NCI-H345 treated with DMSO at 0.1 percent for 48 hours (cell line): ENCODE data around the gene ITGAL.
"Not testable (repeated sequence)": the region's sequence is repeated elsewhere in the genome, so short reads cannot be mapped to it uniquely, and the experiment has no call there.

ENCODE experiments used
- DNase-seq: peaks from one replicate; lab custom pipeline; 2025; ENCODE audit not compliant: unreplicated experiment; lab: John Stamatoyannopoulos, UW

The ITGAL gene

DNA sequence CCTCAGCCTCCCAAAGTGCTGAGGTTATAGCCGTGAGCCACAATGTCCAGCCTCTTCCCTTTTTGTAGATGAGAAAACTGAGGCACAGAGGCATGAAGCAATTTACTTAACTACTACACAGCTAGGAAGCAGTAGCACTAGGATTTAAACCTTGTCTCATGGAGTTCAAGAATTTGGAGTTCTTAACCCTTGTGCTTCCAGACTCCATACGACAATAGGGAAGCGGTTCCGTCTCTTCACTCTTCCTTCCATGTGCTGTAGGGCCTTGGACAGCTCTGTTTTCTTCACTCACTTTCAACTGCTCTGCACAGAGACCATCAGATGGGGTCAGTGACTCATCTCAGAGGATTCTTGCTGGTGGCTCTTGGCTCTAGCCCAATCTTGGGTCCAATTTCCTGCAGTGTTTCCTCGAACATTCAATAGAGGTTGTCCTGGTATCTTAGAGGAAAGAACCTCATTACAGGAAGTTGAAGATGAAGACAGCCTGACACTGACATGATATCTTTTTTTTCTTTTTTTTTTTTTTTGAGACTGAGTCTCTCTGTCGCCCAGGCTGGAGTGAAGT is 19.3 kb downstream of the ITGAL start:
- DNase-seq, result no peak

DNA sequence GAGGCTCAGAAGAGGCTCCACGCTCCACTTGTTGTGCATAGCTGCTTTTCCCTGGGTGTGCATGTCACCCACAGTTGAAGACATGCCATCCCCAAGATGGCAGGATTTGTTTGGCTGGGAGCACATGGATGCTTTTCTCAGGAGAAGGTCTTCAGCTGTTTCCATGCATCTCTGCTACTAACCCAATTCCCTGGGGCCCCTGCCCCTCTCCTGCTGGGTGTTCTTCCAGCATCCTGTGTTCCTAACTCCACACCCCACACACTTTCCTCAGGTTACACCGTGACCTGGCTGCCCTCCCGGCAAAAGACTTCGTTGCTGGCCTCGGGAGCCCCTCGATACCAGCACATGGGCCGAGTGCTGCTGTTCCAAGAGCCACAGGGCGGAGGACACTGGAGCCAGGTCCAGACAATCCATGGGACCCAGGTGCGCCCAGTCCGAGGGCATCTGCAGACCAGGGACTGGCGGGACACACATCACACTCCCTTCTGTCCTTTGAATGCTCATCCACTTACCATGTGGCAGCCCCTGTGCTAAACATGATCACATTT is 21.5 kb downstream of the ITGAL start:
- no peak for DNase-seq

DNA sequence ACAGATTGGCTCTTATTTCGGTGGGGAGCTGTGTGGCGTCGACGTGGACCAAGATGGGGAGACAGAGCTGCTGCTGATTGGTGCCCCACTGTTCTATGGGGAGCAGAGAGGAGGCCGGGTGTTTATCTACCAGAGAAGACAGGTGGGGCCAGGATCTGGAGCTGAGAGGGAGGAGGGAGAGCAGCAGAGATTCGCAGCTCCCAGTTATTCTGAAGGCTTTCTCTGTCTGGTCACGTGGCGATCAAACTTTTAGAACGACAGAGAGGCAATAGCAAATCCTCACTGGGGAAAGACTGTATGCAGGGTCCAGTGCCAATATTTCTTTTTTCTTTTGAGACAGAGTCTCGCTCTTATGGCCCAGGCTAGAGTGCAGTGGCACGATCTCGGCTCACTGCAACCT is 22.2 kb downstream of the ITGAL start:
- no peak for DNase-seq

DNA sequence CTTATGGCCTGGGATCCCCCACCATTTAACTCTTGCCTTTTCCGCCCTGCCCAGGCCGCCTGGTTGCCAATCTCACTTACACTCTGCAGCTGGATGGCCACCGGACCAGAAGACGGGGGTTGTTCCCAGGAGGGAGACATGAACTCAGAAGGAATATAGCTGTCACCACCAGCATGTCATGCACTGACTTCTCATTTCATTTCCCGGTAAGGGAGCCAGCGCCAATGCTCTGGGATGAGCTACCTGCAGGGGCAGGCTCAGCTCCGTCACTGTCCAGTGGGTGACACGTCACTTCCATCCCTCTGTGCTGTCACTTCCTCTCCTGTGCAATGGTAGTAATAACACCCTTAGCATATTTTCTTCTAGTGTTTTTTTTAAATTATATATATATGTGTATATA is 26.7 kb downstream of the ITGAL start:
- DNase-seq, result no peak

DNA sequence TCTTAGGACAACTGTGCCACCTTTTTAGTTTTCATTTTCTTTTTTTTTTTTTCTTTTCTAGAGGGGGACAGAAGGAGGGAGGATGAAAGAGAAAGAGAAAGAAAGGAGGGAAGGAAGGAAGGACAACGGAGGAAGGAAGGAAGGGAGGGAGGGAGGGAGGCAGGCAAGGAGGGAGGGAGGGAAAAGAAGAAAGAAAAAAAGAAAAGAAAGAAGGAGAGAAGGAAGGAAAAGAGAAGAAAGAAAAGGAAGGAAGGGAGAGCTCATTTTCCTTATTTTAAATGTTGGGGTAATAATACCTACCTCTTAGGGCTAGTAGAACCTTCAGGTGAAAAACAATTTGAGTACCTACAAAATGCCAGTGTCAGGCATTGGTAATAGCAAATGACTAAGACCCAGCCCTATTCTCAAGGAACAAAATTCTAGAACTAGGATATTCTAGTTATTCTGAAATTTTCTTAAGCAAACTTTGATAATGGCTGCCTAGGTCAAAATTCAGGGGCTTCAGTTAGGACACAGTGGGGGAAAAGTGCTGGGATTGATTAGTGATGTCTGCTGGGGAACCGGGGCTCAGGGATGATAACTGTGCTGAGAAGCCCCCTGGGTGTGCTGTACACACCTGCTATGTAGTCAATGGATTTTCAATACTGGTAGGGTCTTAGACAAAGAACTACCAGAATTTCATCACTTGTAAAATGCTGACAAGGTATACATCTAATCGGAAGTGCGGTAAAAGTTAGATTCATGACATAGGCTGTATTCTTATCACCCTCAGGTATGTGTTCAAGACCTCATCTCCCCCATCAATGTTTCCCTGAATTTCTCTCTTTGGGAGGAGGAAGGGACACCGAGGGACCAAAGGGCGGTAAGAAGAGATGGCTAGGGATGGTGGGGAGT is 31.1 kb downstream of the ITGAL start:
- DNase-seq, result no peak

DNA sequence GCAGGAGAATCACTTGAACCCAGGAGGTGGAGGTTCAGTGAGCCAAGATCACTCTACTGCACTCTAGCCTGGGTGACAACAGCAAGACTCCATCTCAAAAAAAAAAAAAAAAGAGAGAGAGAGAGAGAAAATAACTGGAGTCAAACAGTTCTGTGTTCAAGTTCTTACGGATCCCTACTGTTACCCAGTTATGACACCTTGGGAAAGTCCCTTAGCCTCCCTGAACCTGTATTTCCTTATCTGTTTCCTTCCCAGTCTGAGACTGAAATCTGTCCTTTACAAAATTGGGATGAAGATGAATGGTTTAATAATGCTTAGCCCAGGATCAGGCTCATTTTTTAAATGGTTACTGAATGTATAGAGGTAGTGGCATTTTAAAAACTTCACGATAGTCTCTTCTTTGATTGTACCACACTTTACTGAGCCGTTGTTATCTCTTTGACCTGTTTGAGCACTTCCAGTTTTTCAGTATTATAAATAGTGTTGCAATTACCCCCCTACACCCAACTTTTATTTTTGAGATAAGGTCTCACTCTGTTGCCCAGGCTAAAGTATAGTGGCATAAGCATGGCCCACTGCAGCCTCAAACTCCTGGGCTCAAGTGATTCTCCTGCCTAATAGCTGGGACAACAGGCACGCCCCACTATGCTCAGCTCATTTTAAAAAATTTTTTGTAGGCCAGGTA is 36.7 kb downstream of the ITGAL start:
- DNase-seq, result no peak

DNA sequence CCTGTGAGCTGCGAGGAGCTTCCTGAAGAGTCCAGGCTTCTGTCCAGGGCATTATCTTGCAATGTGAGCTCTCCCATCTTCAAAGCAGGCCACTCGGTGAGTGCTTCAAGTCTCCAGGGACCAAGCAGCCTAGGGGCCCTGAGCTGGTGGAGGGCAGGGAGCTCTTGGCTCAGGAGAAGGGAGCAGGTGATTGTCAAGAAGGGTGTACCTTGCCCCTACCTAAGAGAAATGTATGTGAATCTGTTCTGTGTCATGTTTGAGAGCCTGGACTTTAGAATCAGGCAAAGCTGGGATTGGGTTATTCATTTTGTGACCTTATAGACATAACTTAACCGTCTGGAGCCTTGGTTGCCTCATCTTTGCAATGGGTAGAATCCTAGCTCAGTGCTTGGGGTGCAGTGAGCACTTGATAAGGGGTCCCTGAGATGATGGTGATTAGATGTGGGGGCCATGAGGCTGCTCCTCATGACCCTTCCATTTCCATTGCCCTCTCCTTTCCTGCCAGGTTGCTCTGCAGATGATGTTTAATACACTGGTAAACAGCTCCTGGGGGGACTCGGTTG is 37.9 kb downstream of the ITGAL start:
- DNase-seq, result no peak

DNA sequence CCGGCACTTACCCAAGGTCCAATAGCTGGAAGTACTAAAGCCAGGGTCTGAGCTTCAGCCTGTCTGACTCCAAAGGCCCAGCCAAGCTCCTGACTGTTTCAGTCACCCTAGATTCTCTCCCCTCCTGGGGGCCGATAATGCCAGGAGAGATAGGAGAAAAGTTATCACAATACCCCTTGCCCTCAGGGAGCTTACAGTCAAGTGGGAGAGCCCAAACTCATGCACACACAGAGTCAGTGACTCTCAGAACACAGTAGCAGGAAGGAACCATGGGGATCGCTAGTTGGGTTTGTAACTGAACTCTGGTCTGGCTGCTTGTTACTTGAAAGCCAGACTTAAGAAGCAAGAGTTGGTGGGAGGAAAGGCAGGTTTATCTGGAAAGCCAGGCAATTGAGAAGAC is 39.0 kb downstream of the ITGAL start:
- DNase-seq, result no peak

DNA sequence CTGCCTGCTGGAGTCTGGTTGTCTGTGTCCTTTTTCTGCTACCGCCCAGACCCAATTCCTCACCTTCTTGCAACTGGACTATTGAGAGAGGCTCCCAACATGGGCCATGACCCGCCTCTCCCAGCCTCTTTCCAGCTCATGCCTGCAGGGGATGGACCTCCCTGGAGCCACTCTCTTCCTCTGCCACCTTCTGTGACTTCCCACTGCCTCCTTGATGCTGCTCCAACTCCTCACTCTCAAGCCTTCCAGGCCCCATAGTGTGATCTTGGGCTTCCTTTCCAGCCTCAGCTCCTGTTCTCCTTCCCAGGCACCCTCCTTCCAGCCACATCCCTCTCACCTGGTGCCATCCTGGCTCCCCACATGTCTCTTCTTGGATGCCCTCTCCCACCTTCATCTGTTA is 42.7 kb downstream of the ITGAL start:
- no peak for DNase-seq

DNA sequence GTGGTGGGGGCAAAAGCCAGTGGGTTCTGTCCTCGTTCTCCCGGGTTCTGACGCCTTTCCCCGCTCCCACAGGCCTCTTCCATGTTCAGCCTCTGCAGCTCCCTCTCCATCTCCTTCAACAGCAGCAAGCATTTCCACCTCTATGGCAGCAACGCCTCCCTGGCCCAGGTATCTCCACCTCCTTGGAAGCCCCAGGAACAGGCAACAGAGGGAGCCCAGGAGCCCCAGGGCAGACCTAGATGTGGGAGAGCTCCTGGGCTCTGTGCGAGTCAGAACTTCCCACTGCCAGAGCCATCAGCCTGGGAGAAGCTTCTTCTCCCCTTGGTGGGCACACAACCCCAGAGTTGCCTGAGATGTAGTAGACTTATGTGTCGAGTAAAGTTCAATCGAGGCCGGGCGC is 46.0 kb downstream of the ITGAL start:
- no peak for DNase-seq

DNA sequence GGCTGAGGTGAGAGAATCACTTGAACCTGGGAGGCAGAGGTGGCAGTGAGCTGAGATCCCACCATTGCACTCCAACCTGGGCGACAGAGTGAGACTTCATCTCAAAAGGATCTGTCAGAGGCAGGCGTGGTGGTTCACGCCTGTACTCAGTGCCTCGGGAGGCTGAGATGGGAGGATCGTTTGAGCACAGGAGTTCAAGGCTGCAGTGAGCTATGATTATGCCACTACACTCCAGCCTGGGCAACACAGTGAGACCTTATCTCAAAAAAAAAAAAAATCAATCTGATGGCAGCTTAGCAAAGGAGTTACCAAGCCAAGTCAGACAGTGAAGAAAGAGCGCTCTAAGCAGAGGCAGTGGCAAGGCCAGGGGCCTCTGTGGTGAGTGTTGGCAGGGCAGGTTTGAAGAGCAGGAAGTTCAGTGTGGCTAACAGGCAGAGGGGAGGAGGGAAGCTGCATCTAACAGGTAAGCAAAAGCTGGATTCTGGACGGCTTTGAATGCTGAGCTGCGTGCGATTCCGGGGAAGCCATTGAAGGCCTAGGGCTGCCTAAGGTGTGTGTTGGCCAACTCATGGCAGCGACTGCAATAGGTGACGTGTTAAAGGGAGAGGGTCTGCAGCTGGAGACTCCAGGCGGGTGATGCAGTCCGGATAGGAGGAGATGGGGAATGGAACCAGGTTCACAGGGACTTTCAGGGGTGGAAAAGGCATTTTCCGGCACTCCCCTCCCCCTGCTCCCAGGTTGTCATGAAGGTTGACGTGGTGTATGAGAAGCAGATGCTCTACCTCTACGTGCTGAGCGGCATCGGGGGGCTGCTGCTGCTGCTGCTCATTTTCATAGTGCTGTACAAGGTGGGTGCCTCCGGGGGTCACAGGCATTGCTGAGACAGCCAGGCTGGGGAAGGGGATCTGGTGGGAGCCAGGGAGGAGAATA is 46.8 kb downstream of the ITGAL start:
- no peak for DNase-seq

DNA sequence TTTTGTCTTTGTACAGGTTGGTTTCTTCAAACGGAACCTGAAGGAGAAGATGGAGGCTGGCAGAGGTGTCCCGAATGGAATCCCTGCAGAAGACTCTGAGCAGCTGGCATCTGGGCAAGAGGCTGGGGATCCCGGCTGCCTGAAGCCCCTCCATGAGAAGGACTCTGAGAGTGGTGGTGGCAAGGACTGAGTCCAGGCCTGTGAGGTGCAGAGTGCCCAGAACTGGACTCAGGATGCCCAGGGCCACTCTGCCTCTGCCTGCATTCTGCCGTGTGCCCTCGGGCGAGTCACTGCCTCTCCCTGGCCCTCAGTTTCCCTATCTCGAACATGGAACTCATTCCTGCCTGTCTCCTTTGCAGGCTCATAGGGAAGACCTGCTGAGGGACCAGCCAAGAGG is 48.9 kb downstream of the ITGAL start:
- DNase-seq, result no peak

DNA sequence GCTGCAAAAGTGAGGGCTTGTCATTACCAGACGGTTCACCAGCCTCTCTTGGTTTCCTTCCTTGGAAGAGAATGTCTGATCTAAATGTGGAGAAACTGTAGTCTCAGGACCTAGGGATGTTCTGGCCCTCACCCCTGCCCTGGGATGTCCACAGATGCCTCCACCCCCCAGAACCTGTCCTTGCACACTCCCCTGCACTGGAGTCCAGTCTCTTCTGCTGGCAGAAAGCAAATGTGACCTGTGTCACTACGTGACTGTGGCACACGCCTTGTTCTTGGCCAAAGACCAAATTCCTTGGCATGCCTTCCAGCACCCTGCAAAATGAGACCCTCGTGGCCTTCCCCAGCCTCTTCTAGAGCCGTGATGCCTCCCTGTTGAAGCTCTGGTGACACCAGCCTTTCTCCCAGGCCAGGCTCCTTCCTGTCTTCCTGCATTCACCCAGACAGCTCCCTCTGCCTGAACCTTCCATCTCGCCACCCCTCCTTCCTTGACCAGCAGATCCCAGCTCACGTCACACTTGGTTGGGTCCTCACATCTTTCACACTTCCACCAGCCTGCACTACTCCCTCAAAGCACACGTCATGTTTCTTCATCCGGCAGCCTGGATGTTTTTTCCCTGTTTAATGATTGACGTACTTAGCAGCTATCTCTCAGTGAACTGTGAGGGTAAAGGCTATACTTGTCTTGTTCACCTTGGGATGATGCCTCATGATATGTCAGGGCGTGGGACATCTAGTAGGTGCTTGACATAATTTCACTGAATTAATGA is 49.5 kb downstream of the ITGAL start:
- no peak for DNase-seq

DNA sequence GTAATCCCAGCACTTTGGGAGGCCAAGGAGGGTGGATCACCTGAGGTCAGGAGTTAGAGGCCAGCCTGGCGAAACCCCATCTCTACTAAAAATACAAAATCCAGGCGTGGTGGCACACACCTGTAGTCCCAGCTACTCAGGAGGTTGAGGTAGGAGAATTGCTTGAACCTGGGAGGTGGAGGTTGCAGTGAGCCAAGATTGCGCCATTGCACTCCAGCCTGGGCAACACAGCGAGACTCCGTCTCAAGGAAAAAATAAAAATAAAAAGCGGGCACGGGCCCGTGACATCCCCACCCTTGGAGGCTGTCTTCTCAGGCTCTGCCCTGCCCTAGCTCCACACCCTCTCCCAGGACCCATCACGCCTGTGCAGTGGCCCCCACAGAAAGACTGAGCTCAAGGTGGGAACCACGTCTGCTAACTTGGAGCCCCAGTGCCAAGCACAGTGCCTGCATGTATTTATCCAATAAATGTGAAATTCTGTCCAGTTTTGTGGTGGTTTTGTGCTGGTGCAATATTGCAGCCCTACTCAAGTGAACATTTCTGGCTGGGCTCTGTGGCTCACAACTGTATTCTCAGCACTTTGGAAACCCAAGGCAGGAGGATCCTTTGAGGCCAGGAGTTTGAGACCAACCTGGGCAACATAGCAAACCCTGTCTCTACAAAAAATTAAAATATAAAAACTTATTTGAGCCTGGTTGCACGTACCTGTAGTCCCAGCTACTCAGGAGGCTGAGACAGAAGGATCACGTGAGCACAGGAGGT is 50.3 kb downstream of the ITGAL start:
- DNase-seq, result not testable (repeated sequence)

DNA sequence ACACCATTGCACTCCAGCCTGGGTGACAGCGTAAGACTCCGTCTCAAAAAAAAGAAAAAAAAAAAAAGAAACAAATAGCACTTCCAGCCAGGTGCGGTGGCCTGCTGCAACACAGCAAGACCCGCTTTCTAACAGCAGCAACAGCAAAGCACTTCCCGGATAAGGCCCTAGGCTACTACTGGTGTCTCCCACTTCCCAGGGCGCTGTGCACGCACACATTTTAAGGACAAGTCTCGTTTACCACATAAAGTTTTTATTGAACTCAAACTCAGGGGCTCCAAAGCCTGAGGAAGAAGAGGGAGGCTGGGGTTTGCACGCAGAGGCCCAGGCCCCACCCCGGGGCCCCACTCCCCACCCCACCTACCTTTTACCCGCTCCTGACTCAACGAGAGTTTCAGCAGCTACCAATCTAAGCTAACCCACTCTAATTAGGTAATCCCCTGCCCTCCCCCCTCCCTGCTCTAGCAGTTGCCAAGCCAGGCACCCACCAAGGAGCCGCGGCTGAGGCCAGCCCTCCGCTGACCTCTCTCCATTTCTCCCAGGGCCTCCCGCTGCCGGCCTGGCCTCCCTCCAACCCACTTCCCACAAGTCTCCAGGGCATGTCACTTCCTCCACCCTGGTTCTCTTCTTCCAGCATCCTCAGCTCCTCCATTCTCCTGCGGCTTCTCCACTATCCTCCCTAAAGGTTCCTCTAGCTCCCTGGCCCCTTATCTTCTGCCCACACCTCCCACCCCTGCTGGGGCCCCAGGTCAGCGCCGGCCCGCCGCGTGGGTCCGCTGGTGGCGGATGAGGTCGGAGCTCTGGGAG is 51.4 kb downstream of the ITGAL start:
- no peak for DNase-seq

DNA sequence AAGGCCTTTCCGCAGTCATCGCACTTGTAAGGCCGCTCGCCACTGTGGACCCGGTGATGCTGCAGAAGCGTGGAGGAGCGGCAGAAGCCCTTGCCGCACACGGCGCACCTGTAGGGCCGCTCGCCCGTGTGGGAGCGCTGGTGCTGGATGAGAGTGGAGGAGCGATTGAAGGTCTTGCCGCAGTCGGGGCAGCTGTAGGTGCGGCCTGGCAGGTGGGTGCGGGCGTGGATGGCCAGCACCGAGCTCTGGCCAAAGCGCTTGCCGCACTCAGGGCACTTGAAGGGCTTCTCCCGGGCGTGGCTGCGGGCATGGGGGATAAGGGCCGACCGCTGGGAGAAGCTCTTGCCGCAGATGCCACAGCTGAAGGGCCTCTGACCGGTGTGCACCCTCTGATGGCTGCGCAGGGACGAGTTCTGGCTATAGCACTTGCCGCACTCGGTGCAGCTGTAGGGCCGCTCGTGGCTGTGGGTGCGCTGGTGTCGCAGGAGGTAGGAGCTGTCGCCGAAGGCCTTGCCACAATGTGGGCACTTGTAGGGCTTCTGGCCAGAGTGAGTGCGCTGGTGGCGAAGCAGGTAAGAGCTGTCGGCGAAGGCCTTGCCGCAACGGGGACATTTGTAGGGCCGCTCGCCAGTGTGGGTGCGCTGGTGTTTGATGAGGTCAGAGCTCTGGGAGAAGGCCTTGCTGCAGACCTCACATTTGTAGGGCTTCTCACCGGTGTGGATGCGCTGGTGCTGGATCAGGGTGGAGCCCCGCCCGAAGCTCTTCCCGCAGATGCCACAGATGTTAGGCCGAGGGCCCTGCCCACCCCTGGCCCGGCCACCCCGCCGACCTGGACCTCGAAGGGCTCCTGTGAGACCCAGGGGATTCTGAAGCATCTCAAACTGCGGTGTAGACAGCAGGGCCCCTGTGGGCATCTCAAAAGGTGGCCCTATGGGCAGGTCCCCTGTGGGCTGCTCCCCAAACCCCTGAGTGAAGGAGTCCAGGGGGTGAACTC is 52.3 kb downstream of the ITGAL start:
- DNase-seq, result no peak

DNA sequence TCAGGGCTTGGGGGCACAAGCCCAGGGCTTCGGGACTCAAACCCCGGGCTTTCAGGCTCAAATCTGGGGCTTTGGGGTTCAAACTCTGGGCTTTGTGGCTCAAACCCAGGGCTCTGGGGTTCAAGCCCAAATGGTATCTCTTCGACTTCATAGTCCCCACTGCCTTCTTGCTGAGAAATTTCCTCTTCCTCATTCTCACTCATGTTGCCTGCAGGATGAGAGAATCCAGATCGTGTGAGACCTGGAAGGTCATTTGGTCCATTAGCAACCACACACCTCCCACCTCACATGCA is 53.2 kb downstream of the ITGAL start:
- no peak for DNase-seq
